ENCODE measurements around the gene SMIM27. TPM values are rescaled to one million over a fixed set of nuclear protein-coding genes. Genes with fewer than 3 reads are reported as not detected.

SMIM27 gene
- total and polyA plus RNA-seq, 9 of the 15 experiments (the other 6 are each of a cell fraction or from before 2014, with no cell fraction given) = 2.9 to 16.1 (median 7.9) TPM

GRCh38 chr9:32572900-32573523, 20.9 kb downstream of the SMIM27 start, which contains the start of gene NDUFB6 (continued):
- TF ChIP-seq ZNF707 (CRISPR knock-in tag; conservative IDR thresholded peaks at IDR 0.05) (no peak), THRA (IDR thresholded peaks at IDR 0.05) (no peak), ZNF668 (CRISPR knock-in tag; IDR thresholded peaks at IDR 0.05) (no peak), PRMT5 (CRISPR knock-in tag; IDR thresholded peaks at IDR 0.05) (no peak), ZNF354B (CRISPR knock-in tag; IDR thresholded peaks at IDR 0.05) (no peak), SLC30A9 (CRISPR knock-in tag; IDR thresholded peaks at IDR 0.05) (no peak), SUPT5H (IDR thresholded peaks at IDR 0.05) (peak; percentile 76), NFYB (IDR thresholded peaks at IDR 0.05; ENCODE audit: extremely low read depth, insufficient read length) (no peak), ZHX1 (conservative IDR thresholded peaks at IDR 0.05; ENCODE audit: low read length) (no peak), MED1 (CRISPR knock-in tag; IDR thresholded peaks at IDR 0.05; ENCODE audit: borderline replicate concordance) (no peak), ZNF551 (CRISPR knock-in tag; IDR thresholded peaks at IDR 0.05) (no peak), ZNF239 (CRISPR knock-in tag; IDR thresholded peaks at IDR 0.05) (no peak), LARP7 (IDR thresholded peaks at IDR 0.05) (no peak), ZNF431 (CRISPR knock-in tag; IDR thresholded peaks at IDR 0.05) (no peak), CBX3 (IDR thresholded peaks at IDR 0.05; ENCODE audit: borderline replicate concordance in 1 of 2, low read length in 2 of 2) (no peak), ZNF699 (CRISPR knock-in tag; IDR thresholded peaks at IDR 0.05; ENCODE audit: insufficient replicate concordance) (no peak), ZBTB17 (CRISPR knock-in tag; IDR thresholded peaks at IDR 0.05) (peak; percentile 87), SNIP1 (IDR thresholded peaks at IDR 0.05; ENCODE audit: low read depth) (no peak), TAF7 (tag; IDR thresholded peaks at IDR 0.05) (no peak), STAT5A (IDR thresholded peaks at IDR 0.05; ENCODE audit: borderline replicate concordance, low read length) (no peak), KLF6 (CRISPR knock-in tag; IDR thresholded peaks at IDR 0.05; ENCODE audit: borderline replicate concordance) (no peak), DIDO1 (tag; IDR thresholded peaks at IDR 0.05; ENCODE audit: low read depth) (peak; percentile 84), YBX1 (IDR thresholded peaks at IDR 0.05) (no peak), ZKSCAN8 (CRISPR knock-in tag; IDR thresholded peaks at IDR 0.05) (no peak), ELF4 (CRISPR knock-in tag; IDR thresholded peaks at IDR 0.05) (no peak), HDAC2 (IDR thresholded peaks at IDR 0.05) (no peak), PHTF2 (CRISPR knock-in tag; IDR thresholded peaks at IDR 0.05) (no peak), POLR2H (tag; IDR thresholded peaks at IDR 0.05; ENCODE audit: low read depth) (peak; percentile 67), CCAR2 (IDR thresholded peaks at IDR 0.05; ENCODE audit: low read depth, low read length) (no peak), CSDE1 (IDR thresholded peaks at IDR 0.05) (peak in 1 of 2 experiments; percentile 14; a peak in 1 of 4 replicates), ZKSCAN3 (CRISPR knock-in tag; IDR thresholded peaks at IDR 0.05) (no peak)
